Measurements from ENCODE around the gene ZNF511.

ZNF511 gene

DNA sequence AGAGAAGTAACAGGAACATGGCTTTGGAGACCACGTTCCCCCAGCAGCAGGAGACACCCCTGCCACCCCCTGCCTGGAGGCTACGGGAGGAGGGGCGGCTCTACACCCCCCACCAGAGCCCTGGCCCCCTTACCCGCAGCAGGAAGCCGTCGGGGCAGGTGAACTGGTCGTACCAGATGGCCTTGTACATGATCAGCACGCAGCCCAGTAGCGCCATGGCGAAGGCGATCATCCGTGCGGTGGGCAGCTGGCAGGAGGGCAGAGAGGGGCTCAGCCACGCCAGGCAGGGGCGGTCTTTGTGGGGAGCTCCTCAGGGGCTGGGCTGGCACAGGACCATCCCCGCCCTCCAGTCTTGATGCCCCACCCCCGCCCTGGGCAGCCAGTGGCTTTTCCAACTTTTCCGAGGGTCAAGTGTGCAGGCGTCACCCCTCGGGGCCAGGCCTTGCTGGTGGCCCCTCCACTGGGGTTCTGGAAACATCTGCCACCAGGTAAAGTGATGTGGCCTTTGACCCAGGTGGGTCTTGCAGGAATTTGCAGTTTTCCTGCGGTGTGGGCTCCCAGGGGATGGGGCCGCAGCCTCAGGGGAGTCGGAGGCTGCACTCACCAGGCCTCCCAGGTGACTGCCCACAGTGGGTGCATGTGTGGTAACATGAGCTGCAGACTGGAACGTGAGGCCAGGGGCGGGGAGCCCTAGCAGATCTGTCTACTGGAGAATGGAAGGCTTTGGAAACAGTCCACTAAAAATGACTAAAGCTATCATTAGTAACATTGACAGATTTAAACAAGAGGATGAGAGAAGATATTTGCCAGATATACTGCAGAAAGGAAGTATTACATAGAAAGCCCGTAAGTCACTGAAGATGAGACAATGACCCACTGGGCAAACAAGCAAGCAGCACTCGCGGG, 18.3 kb downstream of the ZNF511 start:
- Histone ChIP-seq H3F3A (ENCODE audit: control insufficient read depth, insufficient read depth) (peaks cover 3% of the 10 kb centered on the region; the same call in 1 of the 2 replicates), H3K36me3 (ENCODE audit: control insufficient read depth, low read length) (no peaks in the 10 kb centered on the region), H3K9me2 (replicated peaks; ENCODE audit: control insufficient read depth, low read length) (no peaks in the 10 kb centered on the region), H3K27me3 (ENCODE audit: control insufficient read depth, low read length) (peaks cover 33% of the 10 kb centered on the region), H3K79me2 (ENCODE audit: control insufficient read depth, low read length) (no peaks in the 10 kb centered on the region), H3K4me1 (ENCODE audit: control insufficient read depth, low read length) (peaks cover 11% of the 10 kb centered on the region), H3K4me3 (ENCODE audit: low read length) (no peak overlapping the region), H3K4me2 (ENCODE audit: low read length) (no peak overlapping the region), H3K9me3 (ENCODE audit: control insufficient read depth, insufficient read depth, low read length) (no peaks in the 10 kb centered on the region), H3K27ac (ENCODE audit: low read depth, low read length) (no peak overlapping the region), H4K20me1 (ENCODE audit: control insufficient read depth, insufficient read depth, low read depth, low read length) (no peaks in the 10 kb centered on the region)
- no peak for TF ChIP-seq EZH2phosphoT487 (IDR thresholded peaks at IDR 0.05; ENCODE audit: borderline replicate concordance, low read length)
- TF ChIP-seq, protein P1, sequence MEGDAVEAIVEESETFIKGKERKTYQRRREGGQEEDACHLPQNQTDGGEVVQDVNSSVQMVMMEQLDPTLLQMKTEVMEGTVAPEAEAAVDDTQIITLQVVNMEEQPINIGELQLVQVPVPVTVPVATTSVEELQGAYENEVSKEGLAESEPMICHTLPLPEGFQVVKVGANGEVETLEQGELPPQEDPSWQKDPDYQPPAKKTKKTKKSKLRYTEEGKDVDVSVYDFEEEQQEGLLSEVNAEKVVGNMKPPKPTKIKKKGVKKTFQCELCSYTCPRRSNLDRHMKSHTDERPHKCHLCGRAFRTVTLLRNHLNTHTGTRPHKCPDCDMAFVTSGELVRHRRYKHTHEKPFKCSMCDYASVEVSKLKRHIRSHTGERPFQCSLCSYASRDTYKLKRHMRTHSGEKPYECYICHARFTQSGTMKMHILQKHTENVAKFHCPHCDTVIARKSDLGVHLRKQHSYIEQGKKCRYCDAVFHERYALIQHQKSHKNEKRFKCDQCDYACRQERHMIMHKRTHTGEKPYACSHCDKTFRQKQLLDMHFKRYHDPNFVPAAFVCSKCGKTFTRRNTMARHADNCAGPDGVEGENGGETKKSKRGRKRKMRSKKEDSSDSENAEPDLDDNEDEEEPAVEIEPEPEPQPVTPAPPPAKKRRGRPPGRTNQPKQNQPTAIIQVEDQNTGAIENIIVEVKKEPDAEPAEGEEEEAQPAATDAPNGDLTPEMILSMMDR (IDR thresholded peaks at IDR 0.05; ENCODE audit: low read depth, low read length, poor library complexity, severe bottlenecking): no peak

DNA sequence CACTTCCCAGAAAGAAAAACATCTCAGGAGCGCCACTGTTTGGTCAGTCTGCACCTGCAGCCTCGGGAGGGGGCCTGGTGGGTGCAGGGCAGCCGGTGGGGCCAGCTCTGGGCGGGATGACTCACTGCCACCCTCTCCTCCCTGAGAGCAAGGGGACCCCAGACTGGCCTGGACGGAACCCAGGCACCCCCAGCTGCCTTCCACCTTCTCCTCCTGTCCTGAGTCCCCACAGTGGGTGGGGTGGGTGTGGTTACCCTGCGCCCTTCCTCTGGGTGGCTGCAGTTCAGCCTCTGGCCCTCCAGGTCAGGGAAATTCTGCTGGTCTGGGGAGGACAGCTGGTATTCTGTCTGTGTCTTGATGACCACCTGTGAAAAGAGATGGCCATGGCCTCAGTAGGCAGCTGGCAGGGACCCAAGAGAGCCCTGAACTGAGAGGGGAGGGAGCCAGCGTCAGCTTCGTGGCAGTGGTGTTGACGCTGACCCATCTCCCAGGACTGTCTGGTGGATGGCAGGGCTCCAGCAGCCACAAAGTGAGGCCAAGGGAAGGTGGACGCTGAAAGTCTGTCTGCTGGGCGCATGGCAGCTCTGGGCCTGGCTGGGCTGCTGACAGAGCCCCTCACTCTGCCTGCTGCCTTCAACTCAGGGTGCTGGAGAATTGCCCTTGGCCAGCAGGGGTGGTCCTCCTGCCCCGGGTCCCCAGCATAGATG, 19.1 kb downstream of the ZNF511 start:
- Histone ChIP-seq H3K4me1 (ENCODE audit: control insufficient read depth, low read length) (peaks cover 11% of the 10 kb centered on the region), H3K79me2 (ENCODE audit: control insufficient read depth, low read length) (no peaks in the 10 kb centered on the region), H3K4me3 (ENCODE audit: low read length) (no peak overlapping the region), H3F3A (ENCODE audit: control insufficient read depth, insufficient read depth) (peaks cover 3% of the 10 kb centered on the region; the same call in 1 of the 2 replicates), H4K20me1 (ENCODE audit: control insufficient read depth, insufficient read depth, low read depth, low read length) (no peaks in the 10 kb centered on the region), H3K4me2 (ENCODE audit: low read length) (no peak overlapping the region), H3K27me3 (ENCODE audit: control insufficient read depth, low read length) (peaks cover 34% of the 10 kb centered on the region), H3K9me3 (ENCODE audit: control insufficient read depth, insufficient read depth, low read length) (no peaks in the 10 kb centered on the region), H3K36me3 (ENCODE audit: control insufficient read depth, low read length) (no peaks in the 10 kb centered on the region), H3K9me2 (replicated peaks; ENCODE audit: control insufficient read depth, low read length) (no peaks in the 10 kb centered on the region), H3K27ac (ENCODE audit: low read depth, low read length) (no peak overlapping the region)
- TF ChIP-seq, protein P1 (IDR thresholded peaks at IDR 0.05; ENCODE audit: low read depth, low read length, poor library complexity, severe bottlenecking): no peak

DNA sequence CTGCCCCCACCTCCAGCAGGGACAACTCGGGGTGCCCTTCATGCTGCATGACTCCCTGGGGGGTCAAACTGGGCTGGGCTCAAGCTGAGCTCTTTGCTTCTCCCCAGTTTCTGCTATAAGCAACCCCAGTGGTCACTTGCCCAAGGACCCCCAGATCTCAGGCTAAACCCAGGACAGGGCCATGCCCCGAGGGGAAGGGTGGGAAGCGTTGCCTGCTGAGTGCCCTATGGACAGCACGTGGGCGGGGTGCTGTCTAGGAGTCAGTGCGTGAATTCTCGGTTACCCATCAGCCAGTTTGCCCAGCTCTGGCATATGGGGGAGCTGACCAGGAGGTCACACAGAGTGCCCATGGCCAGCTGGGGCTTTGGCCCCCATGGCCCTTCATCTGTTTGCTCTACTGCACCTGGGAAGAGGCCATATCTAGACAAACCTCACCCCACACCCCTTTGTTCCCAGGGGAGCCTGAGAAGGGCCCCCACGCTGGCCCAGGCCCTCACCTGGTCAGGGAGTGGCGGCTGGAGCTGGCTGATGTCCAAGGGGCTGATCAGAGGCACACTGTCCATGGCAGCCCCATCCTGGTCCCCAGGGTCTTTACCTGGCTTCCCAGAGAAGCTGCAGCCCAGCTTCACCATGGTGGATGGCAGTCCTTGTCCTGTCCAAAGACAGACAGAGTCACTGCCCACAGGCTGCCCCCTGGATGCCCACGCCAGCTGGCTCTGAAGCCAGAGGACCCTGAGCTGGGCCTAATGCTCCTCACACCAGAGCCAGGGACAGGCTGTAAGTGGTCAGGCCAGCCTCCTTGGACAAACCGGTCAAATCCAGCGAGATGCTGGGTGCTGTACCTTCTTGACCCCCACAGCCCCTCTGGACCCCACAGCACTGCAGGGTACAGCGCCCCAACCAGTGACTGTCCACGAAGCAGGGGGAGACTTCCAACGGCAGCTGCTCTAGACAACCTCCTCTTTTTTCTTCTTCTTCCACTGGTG, 19.9 kb downstream of the ZNF511 start:
- H3K4me2 ChIP-seq (ENCODE audit: low read length): no peak overlapping the region
- no peaks in the 10 kb centered on the region for H3K9me3 ChIP-seq (ENCODE audit: control insufficient read depth, insufficient read depth, low read length)
- H3K36me3 ChIP-seq (ENCODE audit: control insufficient read depth, low read length): no peaks in the 10 kb centered on the region
- peaks cover 34% of the 10 kb centered on the region for H3K27me3 ChIP-seq (ENCODE audit: control insufficient read depth, low read length)
- H3K4me3 ChIP-seq (ENCODE audit: low read length): no peak overlapping the region
- H3K27ac ChIP-seq (ENCODE audit: low read depth, low read length): no peak overlapping the region
- peaks cover 11% of the 10 kb centered on the region for H3K4me1 ChIP-seq (ENCODE audit: control insufficient read depth, low read length)
- TF ChIP-seq, protein P1 (IDR thresholded peaks at IDR 0.05; ENCODE audit: low read depth, low read length, poor library complexity, severe bottlenecking): no peak
- no peak for TF ChIP-seq EZH2phosphoT487 (IDR thresholded peaks at IDR 0.05; ENCODE audit: borderline replicate concordance, low read length)
- peaks cover 3% of the 10 kb centered on the region; the same call in 1 of the 2 replicates for H3F3A ChIP-seq (ENCODE audit: control insufficient read depth, insufficient read depth)
- no peaks in the 10 kb centered on the region for H4K20me1 ChIP-seq (ENCODE audit: control insufficient read depth, insufficient read depth, low read depth, low read length)
- H3K9me2 ChIP-seq (replicated peaks; ENCODE audit: control insufficient read depth, low read length): no peaks in the 10 kb centered on the region
- H3K79me2 ChIP-seq (ENCODE audit: control insufficient read depth, low read length): no peaks in the 10 kb centered on the region

Data from DOHH2 (cell line).